Kidney glomerular epithelial cell (primary cell): Measurements from ENCODE around the gene MSRB1.
"Not testable (repeated sequence)": the region's sequence is repeated elsewhere in the genome, so short reads cannot be mapped to it uniquely, and the experiment has no call there.

Source experiments
- DNase-seq: peaks from one replicate; lab custom pipeline; 2025; lab: John Stamatoyannopoulos, UW

MSRB1 gene

GRCh38 chr16:1960665-1961630, 17.9 kb upstream of the MSRB1 start:
- peak; percentile 26 for DNase-seq

DNA sequence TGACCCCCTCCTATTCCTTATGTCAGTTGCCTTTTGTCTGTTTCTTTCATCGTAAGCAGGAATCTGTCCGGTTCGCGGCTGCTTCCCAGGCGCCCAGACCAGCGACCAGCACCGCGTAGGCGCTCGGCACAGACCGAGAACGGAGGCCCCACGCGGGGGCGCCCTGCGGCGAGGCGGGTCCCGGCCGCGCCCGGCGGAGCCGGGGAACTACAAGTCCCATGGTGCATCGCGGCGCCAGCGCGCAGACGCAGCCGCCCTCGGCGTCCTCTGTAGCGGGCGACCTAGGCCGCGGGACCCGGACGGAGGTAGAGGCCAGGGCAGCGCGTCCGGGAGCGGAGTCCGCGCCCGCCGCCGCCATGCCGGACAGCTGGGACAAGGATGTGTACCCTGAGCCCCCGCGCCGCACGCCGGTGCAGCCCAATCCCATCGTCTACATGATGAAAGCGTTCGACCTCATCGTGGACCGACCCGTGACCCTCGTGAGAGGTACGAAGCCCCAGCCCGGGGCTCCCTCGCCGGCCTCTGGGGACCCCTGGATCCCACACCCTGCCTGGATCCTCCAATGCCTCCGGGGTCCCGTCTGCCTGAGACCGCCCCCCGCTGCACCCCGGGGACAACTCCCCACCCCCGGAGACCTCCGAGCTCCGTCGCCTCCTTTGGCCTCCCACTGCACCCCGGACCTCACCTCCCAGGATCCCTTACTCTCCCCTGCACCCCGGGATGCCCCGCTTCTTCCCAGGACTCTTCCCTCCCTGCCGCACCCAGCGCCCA, 16.5 kb upstream of the MSRB1 start, which contains the start of gene NDUFB10:
NDUFB10 (plus strand) TSS at position 270 of the 771 bp plus-strand sequence; CDS start at position 357, 87 bp downstream.
- peak; percentile 73 for DNase-seq

GRCh38 chr16:1958715-1959268, 15.8 kb upstream of the MSRB1 start:
- no peak for DNase-seq

DNA sequence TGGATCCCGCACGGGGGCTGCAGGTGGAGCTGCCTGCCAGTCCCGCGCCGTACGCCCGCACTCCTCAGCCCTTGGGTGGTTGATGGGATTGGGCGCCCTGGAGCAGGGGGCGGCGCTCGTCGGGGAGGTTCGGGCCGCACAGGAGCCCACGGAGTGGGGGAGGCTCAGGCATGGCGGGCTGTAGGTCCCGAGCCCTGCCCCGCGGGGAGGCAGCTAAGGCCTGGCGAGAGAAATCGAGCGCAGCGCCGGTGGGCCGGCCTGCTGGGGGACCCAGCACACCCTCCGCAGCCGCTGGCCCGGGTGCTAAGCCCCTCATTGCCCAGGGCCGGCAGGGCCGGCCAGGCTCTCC, 15.1 kb upstream of the MSRB1 start:
- not testable (repeated sequence) for DNase-seq

- DNase-seq: not testable (repeated sequence)
Observed at GRCh38 chr16:1957434-1958142, 14.6 kb upstream of the MSRB1 start.

GRCh38 chr16:1953734-1954133, 10.7 kb upstream of the MSRB1 start:
- no peak for DNase-seq

- DNase-seq: no peak
Observed at GRCh38 chr16:1950559-1950958, 7.6 kb upstream of the MSRB1 start.

GRCh38 chr16:1950047-1950446, 7.0 kb upstream of the MSRB1 start:
- no peak for DNase-seq

DNA sequence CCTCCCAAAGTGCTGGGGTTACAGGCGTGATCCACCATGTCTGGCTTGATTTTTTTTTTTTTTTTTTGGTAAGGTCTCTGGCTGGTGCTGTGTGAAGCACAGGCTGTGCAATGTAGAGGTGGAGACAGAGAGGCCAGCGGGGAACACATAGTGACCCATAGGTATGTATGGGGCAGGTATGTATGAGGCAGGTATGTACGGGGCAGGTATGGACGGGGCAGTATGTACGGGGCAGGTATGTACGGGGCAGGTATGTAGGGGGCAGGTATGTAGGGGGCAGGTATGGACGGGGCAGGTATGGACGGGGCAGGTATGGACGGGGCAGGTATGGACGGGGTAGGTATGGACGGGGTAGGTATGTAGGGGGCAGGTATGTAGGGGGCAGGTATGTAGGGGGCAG, 6.5 kb upstream of the MSRB1 start:
- DNase-seq: no peak

GRCh38 chr16:1947369-1947670, 4.3 kb upstream of the MSRB1 start:
- no peak for DNase-seq

DNA sequence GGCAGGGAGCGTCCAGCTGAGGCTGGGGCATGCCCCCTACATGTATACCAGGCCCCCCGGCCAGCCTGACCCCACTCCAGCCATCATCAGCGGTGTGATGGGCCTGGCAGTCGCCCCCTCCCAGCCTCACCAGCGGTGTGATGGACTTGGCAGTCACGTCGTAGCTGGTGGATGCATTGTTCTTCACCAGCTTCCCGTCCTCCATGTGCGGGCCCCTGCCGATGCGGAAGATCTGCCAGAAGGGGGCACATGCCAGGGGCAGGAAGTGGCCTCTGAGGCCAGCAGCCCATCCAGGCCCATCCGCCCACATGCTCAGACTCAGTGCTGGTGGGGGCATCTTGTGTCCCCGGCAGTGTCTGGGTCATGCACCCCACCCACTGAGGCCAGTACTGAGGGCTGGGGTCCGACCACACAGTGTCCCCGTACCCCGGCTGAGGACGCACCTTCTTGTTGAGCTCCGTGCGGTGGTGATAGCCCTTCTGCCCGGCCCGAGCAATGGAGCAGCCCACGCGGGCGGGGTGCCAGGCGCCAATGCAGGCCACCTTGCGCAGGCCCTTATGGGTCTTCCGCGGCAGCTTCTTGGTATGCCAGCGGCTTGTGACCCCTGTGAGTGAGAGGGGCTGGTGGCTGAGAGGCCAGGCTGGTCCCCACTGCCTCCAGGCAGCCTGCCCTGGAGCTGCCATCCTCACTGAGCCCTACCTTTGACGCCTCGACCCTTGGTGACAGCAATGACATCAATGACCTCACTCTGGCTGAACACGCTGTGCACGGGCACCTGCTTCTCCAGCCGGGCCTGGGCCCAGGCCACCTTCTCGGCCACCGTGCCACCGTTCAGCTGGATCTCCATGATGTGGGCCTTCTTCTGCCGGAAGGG, 3.7 kb upstream of the MSRB1 start:
- no peak for DNase-seq

GRCh38 chr16:1945559-1946391, 2.8 kb upstream of the MSRB1 start:
- DNase-seq: no peak

GRCh38 chr16:1944612-1945199, 1.7 kb upstream of the MSRB1 start:
- DNase-seq: no peak

DNA sequence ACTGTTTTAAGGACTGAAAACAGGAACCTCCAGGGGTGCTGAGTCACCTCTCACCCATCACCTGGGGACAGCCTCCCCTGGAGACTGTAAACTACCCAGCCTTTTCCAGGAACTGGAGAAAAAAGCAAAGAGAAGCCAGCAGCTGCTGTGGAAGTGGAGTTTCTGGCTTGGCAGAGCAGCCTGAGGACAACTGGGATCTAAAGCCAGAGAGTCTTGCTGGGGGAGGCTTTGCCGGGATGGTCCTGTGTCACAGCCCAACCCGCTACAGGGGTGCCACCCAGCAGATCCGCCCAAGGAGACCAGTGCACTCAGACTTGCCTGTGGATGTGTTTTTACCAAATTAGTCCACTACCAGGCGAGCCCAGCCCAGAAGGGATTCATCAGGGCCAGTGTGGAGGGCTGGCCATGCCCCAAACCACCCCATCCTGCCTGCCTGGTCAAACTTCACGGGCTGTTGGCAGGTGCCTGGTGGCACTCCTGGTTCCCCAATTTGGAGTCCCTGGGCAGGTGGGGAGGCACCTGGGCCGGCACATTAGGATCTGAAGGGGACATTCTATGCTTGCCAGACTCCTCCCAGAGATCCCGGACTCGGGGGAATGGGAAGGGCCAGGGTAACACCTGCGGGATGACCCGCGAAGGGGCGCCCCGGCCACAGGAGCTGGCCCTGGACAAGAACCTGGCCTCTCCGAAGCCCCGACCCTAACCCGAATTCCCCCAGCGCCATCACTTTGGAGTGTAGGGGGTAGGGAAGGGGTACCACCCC, 771 bp downstream of the MSRB1 start:
- no peak for DNase-seq

DNA sequence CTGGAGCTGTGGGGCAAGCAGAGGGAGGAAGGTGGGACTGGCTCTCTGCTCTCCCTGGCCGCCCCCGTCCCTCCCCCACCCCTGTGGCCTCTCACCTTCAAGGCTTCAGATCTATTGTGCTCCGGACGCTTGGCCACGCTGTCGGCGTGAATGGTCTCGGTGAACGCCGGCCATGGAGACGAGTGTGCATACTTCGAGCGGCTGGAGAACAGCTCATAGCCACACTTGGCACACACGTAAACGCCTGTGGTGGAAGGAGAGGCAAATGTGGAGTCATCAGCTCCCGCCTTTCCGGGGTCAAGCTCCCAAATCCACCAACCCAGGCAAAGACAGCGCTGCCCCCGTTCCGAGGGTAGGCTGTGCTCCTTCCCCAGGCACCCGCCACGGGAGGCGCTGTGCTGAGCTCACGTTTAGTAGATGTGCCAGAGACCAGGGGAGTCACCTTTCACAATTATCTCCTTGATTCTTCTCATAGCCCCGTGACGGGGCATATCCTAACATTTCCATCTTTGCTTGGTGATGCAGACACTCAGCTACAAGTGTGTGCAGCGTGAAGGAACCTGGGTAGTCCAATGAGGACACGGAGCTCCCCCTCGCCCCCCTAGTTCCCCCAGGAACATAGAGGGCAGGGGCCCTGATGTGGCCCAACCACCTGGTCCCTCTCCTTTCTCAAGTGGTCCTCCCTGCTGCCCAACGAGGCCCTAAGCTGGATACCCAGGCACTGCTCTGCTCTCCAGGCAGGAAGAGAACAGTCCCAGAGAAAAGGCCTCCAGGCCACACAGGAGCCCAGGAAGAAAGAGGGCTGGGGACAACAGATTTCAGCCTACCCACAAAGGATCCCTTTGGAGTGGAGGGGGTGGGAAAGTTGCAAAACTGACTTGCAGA, 1.6 kb downstream of the MSRB1 start:
- DNase-seq: no peak

DNA sequence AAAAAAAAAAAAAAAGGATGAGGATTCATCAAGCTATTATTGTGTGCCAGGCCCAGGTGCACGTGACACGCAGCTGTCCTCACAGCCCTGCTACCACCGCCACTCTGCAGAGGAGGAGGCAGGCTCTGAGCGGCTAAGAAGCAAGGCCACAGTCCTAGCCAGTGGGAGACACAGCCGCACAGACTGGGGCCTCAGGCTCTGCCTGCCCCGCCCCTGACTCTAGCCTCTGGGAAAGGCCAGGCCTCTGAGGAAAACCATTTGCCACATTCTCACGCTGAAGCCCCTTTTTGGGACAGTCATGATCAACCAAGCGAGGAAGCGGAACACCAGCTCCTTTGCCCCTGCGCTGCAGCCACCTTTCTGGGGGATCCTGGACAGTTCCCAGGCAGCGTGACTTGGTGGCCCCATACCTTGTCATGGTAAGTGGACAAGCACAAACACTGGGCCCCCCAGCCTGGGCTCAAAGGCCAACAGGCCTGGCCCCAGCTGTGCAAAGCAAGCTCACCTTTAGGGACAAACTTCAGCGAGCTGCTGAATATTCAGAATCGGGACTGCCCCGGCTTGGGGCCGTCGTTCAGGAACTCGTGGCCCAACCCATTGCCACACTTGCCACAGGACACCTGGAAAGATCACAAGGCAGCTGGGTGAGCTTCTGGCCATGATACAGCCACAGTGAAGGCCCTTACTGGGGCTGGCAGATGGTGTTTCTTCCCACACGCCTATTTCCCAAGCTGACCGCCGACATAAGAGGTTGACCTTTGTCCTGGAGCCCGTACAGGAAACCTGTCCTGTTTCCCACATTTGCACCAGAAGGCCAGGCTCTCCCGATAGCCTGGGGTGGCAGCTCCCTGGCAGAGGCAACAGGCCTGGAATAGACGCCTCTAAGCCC, 2.5 kb downstream of the MSRB1 start:
- no peak for DNase-seq

- DNase-seq: not testable (repeated sequence)
Observed at GRCh38 chr16:1939833-1940232, 3.2 kb downstream of the MSRB1 start.
